Astrocyte (in vitro differentiated cells and primary cell): ENCODE results near the gene MYPN. TPM values are rescaled to one million over a fixed set of nuclear protein-coding genes. Genes with fewer than 3 reads are reported as not detected.

Experiments
- DNase-seq: peaks from one replicate; pipeline ENCODE4 v3.0.0-alpha.2; 2010; ENCODE audit warnings: low read depth
- FAIRE-seq: peaks from 2 replicates; lab custom pipeline; 2011; peaks lifted over from hg19 to GRCh38; lab: Jason Lieb, UNC
- H2AFZ ChIP-seq: 2 replicates; pipeline ENCODE4 v1.6.0; 2012; ENCODE audit warnings: low read depth, low read length, inconsistent platforms
- H3K27ac ChIP-seq: 2 replicates; pipeline ENCODE4 v1.5.1; 2011; ENCODE audit warnings: low read depth, low read length, inconsistent platforms
- H3K27me3 ChIP-seq: 2 replicates; pipeline ENCODE4 v1.6.0; 2011; ENCODE audit warnings: low read length, inconsistent platforms; ENCODE audit not compliant: insufficient read depth
- H3K36me3 ChIP-seq: 2 replicates; pipeline ENCODE4 v1.5.1; 2011; ENCODE audit warnings: low read length, inconsistent platforms; ENCODE audit not compliant: insufficient read depth
- H3K4me1 ChIP-seq: 2 replicates; pipeline ENCODE4 v1.5.1; 2011; ENCODE audit warnings: low read length, inconsistent platforms; ENCODE audit not compliant: insufficient read depth
- H3K4me2 ChIP-seq: 2 replicates; pipeline ENCODE4 v1.6.0; 2012; ENCODE audit warnings: low read length, inconsistent platforms
- H3K4me3 ChIP-seq: 2 replicates; pipeline ENCODE4 v1.5.1; 2011; ENCODE audit warnings: low read depth, mild to moderate bottlenecking, low read length, inconsistent platforms; ENCODE audit not compliant: insufficient read depth
- H3K79me2 ChIP-seq: 2 replicates; pipeline ENCODE4 v1.6.0; 2012; ENCODE audit warnings: mild to moderate bottlenecking, low read length, inconsistent platforms; ENCODE audit not compliant: insufficient read depth
- H3K9ac ChIP-seq: 2 replicates; pipeline ENCODE4 v1.6.0; 2012; ENCODE audit warnings: mild to moderate bottlenecking, low read length, inconsistent platforms
- H3K9me3 ChIP-seq: 2 replicates; pipeline ENCODE4 v1.5.1; 2012; ENCODE audit warnings: low read depth, mild to moderate bottlenecking, low read length, inconsistent platforms; ENCODE audit not compliant: insufficient read depth
- H4K20me1 ChIP-seq: 2 replicates; pipeline ENCODE4 v1.6.0; 2012; ENCODE audit warnings: low read length, inconsistent platforms; ENCODE audit not compliant: insufficient read depth
- H3K27ac Mint-ChIP-seq: one replicate; pipeline ENCODE4 v1.8.0; 2021; ENCODE audit warnings: mild to moderate bottlenecking, mixed read lengths; ENCODE audit not compliant: unreplicated experiment
- H3K27me3 Mint-ChIP-seq: one replicate; pipeline ENCODE4 v1.8.0; 2021; ENCODE audit warnings: low read depth, mixed read lengths; ENCODE audit not compliant: unreplicated experiment
- H3K36me3 Mint-ChIP-seq: one replicate; pipeline ENCODE4 v1.8.0; 2021; ENCODE audit warnings: low read depth, mixed read lengths; ENCODE audit not compliant: unreplicated experiment
- H3K4me1 Mint-ChIP-seq: one replicate; pipeline ENCODE4 v1.8.0; 2021; ENCODE audit warnings: low read depth, mixed read lengths; ENCODE audit not compliant: unreplicated experiment
- H3K4me3 Mint-ChIP-seq: one replicate; pipeline ENCODE4 v1.8.0; 2021; ENCODE audit warnings: mild to moderate bottlenecking, moderate library complexity, mixed read lengths; ENCODE audit not compliant: unreplicated experiment
- H3K9me3 Mint-ChIP-seq: one replicate; pipeline ENCODE4 v1.8.0; 2021; ENCODE audit warnings: mild to moderate bottlenecking, mixed read lengths; ENCODE audit not compliant: unreplicated experiment
- EZH2 ChIP-seq: IDR thresholded peaks from 2 replicates; pipeline ENCODE4 v1.6.1; 2012; ENCODE audit warnings: mild to moderate bottlenecking, low read length, inconsistent platforms; ENCODE audit not compliant: insufficient read depth
- total RNA-seq: library from RNA; stranded (reverse); gene quantifications from 2 replicates; pipeline ENCODE4 v1.2.1, GENCODE V29; 2021
- TF ChIP-seq, protein P1 (sequence below): IDR thresholded peaks from 2 replicates; pipeline ENCODE4 v1.5.1; 2011; ENCODE audit warnings: low read depth, mild to moderate bottlenecking, inconsistent platforms, low read length, moderate library complexity; ENCODE audit not compliant: insufficient read depth

Gene MYPN
- total RNA-seq, 1 donor from 2014 or later, result 0.11 TPM

DNA sequence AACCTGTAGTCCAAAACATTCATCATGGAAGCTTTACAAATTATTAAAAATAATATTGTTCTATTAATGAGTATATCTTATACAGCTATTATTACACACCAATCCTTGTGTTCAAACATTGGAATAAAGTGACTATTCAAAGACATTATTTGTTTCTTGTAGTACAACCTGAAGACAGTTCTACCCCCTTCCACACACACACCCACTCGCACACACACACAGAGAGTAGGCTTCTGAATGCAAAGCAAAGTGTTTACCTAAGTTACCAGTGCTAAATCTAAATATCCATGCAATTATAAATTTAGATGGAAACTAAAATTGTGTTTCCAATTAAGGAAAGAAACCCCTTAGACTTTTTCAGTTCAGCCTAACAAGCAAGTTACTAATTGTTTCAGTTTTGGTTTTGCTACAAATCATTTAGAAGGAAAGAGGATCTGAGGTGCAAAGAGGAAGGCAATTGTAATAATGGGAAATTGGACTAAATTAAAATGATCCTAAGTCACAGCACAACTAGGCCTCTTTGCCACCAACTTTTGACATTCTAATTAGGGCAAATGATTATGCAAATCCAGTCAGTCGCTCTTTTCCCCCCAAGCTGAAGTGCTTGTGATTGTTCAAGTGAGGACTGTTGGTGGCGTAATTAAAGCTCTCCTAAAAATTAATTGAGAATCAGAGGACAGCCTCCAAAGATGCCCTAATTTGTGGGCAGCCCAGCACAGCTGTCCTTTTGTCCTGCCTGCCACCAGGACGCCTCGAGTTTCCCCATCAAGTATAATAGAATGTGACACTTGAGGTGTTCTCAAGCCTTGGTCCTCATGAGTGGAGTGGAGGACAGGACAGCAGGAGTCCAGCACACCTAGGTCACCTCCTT, 142.6 kb downstream of the MYPN start:
- TF ChIP-seq, protein P1, sequence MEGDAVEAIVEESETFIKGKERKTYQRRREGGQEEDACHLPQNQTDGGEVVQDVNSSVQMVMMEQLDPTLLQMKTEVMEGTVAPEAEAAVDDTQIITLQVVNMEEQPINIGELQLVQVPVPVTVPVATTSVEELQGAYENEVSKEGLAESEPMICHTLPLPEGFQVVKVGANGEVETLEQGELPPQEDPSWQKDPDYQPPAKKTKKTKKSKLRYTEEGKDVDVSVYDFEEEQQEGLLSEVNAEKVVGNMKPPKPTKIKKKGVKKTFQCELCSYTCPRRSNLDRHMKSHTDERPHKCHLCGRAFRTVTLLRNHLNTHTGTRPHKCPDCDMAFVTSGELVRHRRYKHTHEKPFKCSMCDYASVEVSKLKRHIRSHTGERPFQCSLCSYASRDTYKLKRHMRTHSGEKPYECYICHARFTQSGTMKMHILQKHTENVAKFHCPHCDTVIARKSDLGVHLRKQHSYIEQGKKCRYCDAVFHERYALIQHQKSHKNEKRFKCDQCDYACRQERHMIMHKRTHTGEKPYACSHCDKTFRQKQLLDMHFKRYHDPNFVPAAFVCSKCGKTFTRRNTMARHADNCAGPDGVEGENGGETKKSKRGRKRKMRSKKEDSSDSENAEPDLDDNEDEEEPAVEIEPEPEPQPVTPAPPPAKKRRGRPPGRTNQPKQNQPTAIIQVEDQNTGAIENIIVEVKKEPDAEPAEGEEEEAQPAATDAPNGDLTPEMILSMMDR, result no peak
- TF ChIP-seq EZH2, result no peak
- Mint-ChIP-seq H3K4me3 (no peak overlapping the region), H3K27ac (no peak overlapping the region), H3K9me3 (peaks cover 3% of the 10 kb centered on the region), H3K4me1 (no peaks in the 10 kb centered on the region), H3K36me3 (no peaks in the 10 kb centered on the region), H3K27me3 (peaks cover 29% of the 10 kb centered on the region)
- no peak for DNase-seq
- Histone ChIP-seq H3K4me2 (no peak overlapping the region), H2AFZ (no peak overlapping the region), H3K27ac (no peak overlapping the region), H3K4me3 (no peak overlapping the region), H4K20me1 (no peaks in the 10 kb centered on the region), H3K4me1 (no peaks in the 10 kb centered on the region), H3K9me3 (no peaks in the 10 kb centered on the region), H3K36me3 (no peaks in the 10 kb centered on the region), H3K27me3 (peaks cover 7% of the 10 kb centered on the region), H3K9ac (no peak overlapping the region), H3K79me2 (no peaks in the 10 kb centered on the region)
- FAIRE-seq, result no peak

- TF ChIP-seq, protein P1, result no peak
- no peak for TF ChIP-seq EZH2
- Mint-ChIP-seq H3K4me1 (no peaks in the 10 kb centered on the region), H3K27ac (no peak overlapping the region), H3K4me3 (no peak overlapping the region), H3K36me3 (no peaks in the 10 kb centered on the region), H3K9me3 (peaks cover 3% of the 10 kb centered on the region), H3K27me3 (peaks cover 22% of the 10 kb centered on the region)
- Histone ChIP-seq H3K4me1 (no peaks in the 10 kb centered on the region), H3K27me3 (peaks cover 7% of the 10 kb centered on the region), H3K79me2 (no peaks in the 10 kb centered on the region), H3K4me3 (no peak overlapping the region), H4K20me1 (no peaks in the 10 kb centered on the region), H3K4me2 (no peak overlapping the region), H3K9me3 (no peaks in the 10 kb centered on the region), H3K9ac (no peak overlapping the region), H2AFZ (no peak overlapping the region), H3K27ac (no peak overlapping the region), H3K36me3 (no peaks in the 10 kb centered on the region)
- FAIRE-seq (no peak), DNase-seq (no peak)
Observed at GRCh38 chr10:68253346-68253745, 144.1 kb downstream of the MYPN start.
